Natural killer cell (primary cell): ENCODE measurements around the gene PKP2. TPM values are rescaled to one million over a fixed set of nuclear protein-coding genes. Genes with fewer than 3 reads are reported as not detected.

Source experiments
- ATAC-seq, 3 donors: fragments of 150-1000 bp in 2 of 3; fragments of 200-7000 bp in 1 of 3; cut with Tn5 transposase; 1 replicate in 1 of 3; 2 replicates in 2 of 3; pipeline ENCODE4 v1.10.0; 2021; ENCODE audit warnings: mild to moderate bottlenecking in 2 of 3, moderate library complexity in 2 of 3
- DNase-seq, 2 donors: peaks; one replicate each; pipeline versions ENCODE4 v3.0.0 to v3.0.0-alpha.2; 2013 to 2021; ENCODE audit warnings: mixed read lengths in 1 of 2
- H3K27ac ChIP-seq: one replicate; pipeline ENCODE4 v1.5.1; 2013; ENCODE audit warnings: mild to moderate bottlenecking, low read length
- H3K27me3 ChIP-seq: one replicate; pipeline ENCODE4 v1.6.1; 2013; ENCODE audit warnings: low read length; ENCODE audit not compliant: control insufficient read depth, insufficient read depth
- H3K36me3 ChIP-seq: one replicate; pipeline ENCODE4 v1.6.1; 2013; ENCODE audit warnings: low read length; ENCODE audit not compliant: control insufficient read depth, insufficient read depth
- H3K4me1 ChIP-seq: one replicate; pipeline ENCODE4 v1.6.1; 2013; ENCODE audit warnings: low read length; ENCODE audit not compliant: control insufficient read depth, insufficient read depth
- H3K4me3 ChIP-seq: one replicate; pipeline ENCODE4 v1.5.1; 2013; ENCODE audit warnings: low read length
- H3K9me3 ChIP-seq: one replicate; pipeline ENCODE4 v1.6.1; 2013; ENCODE audit warnings: low read length; ENCODE audit not compliant: control insufficient read depth, insufficient read depth
- H3K27ac Mint-ChIP-seq, 2 donors: one replicate each; pipeline ENCODE4 v1.8.0; 2022; ENCODE audit warnings: mild to moderate bottlenecking in 2 of 2, mixed read lengths in 2 of 2, moderate library complexity in 1 of 2
- H3K27me3 Mint-ChIP-seq, 2 donors: one replicate each; pipeline ENCODE4 v1.8.0; 2022; ENCODE audit warnings: low read depth in 2 of 2, mixed read lengths in 2 of 2
- H3K36me3 Mint-ChIP-seq: one replicate; pipeline ENCODE4 v1.8.0; 2022; ENCODE audit warnings: mixed read lengths
- H3K4me1 Mint-ChIP-seq, 2 donors: one replicate each; pipeline ENCODE4 v1.8.0; 2022; ENCODE audit warnings: mixed read lengths in 2 of 2
- H3K4me3 Mint-ChIP-seq: one replicate; pipeline ENCODE4 v1.8.0; 2022; ENCODE audit warnings: mild to moderate bottlenecking, moderate library complexity, mixed read lengths
- H3K9me3 Mint-ChIP-seq, 2 donors: one replicate each; pipeline ENCODE4 v1.8.0; 2022; ENCODE audit warnings: mixed read lengths in 2 of 2
- WGBS: methylation state at CpG from one replicate; pipeline ENCODE4 v1.1.7; 2013; ENCODE audit warnings: missing lambda C conversion rate; ENCODE audit not compliant: insufficient coverage; 5-methylcytosine and 5-hydroxymethylcytosine counted together
- intact Hi-C: fragments of 100-400 bp; cut with micrococcal nuclease; formaldehyde crosslinking; loops from one replicate; pipeline ENCODE4 v1.14.2; 2022
- total RNA-seq, 4 donors: library from RNA; stranded (reverse); fragments of 120-200 nt in 1 of 4; gene quantifications; one replicate each; pipeline versions ENCODE4 v1.2.3 to v1.2.4, GENCODE V29; 2013 to 2022
- TF ChIP-seq, protein P1 (sequence below): fragments of 200-600 bp; IDR thresholded peaks from one replicate; pipeline ENCODE4 v1.8.0; 2022; ENCODE audit warnings: antibody characterized with exemption

The PKP2 gene
- total RNA-seq, 3 donors from 2014 or later (not counting 1 experiment from before 2014, with no cell fraction given) = 0.16 to 1.8 (median 0.52) TPM

DNA sequence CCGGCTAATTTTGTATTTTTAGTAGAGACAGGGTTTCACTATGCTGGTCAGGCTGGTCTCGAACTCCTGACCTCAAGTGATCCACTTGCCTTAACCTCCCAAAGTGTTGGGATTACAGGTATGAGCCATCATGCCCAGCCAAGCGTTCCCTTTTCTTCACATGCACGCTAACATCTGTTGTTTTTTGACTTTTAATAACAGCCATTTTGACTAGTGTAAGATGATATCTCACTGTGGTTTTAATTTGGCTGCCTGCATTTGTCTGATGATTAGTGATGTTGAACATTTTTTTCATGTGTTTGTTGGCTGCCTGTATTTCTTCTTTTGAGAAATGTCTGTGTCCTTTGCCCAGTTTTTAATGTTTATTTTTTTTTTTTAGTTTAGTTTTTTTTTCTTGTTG lies 130.7 kb downstream of the PKP2 start:
- WGBS = 79% methylated on average over 4 of the region's 4 CpGs
- no peak overlapping the region for H3K27ac Mint-ChIP-seq
- H3K27me3 Mint-ChIP-seq = peaks cover 16 to 39% of the 10 kb centered on the region in 2 donors
- H3K4me1 ChIP-seq = peaks cover 3% of the 10 kb centered on the region
- ATAC-seq (no peak), DNase-seq (no peak)
- H3K36me3 Mint-ChIP-seq = no peaks in the 10 kb centered on the region
- H3K36me3 ChIP-seq = no peaks in the 10 kb centered on the region
- H3K9me3 ChIP-seq = no peaks in the 10 kb centered on the region
- no peak overlapping the region for H3K4me3 Mint-ChIP-seq
- no peaks in the 10 kb centered on the region for H3K4me1 Mint-ChIP-seq
- TF ChIP-seq, protein P1, sequence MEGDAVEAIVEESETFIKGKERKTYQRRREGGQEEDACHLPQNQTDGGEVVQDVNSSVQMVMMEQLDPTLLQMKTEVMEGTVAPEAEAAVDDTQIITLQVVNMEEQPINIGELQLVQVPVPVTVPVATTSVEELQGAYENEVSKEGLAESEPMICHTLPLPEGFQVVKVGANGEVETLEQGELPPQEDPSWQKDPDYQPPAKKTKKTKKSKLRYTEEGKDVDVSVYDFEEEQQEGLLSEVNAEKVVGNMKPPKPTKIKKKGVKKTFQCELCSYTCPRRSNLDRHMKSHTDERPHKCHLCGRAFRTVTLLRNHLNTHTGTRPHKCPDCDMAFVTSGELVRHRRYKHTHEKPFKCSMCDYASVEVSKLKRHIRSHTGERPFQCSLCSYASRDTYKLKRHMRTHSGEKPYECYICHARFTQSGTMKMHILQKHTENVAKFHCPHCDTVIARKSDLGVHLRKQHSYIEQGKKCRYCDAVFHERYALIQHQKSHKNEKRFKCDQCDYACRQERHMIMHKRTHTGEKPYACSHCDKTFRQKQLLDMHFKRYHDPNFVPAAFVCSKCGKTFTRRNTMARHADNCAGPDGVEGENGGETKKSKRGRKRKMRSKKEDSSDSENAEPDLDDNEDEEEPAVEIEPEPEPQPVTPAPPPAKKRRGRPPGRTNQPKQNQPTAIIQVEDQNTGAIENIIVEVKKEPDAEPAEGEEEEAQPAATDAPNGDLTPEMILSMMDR = no peak
- no peak overlapping the region for H3K4me3 ChIP-seq
- no peaks in the 10 kb centered on the region for H3K9me3 Mint-ChIP-seq
- intact Hi-C loops = no loop called here
- peaks cover 2% of the 10 kb centered on the region for H3K27me3 ChIP-seq
- no peak overlapping the region for H3K27ac ChIP-seq

DNA sequence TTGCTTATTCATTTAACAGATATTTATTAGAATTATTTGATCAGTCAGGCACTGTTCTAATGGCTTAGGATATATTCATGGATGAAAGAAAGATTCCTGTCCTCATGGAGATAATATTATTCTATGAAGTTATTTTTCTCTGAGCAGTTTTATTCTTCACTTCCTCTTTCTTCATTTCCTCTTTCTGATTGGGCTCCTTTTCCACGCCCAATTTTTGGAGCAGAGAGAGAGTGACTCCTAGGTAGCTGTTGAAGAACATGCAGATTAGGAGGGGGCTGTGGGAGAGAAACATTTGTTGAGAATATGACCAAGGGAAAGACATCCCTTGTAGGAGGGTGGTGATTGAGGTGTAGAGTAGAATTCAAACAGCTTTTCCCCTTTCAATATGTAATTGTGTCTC lies 134.9 kb downstream of the PKP2 start:
- H3K27ac Mint-ChIP-seq = no peak overlapping the region
- TF ChIP-seq, protein P1 = no peak
- Histone ChIP-seq H3K36me3 (no peaks in the 10 kb centered on the region), H3K27ac (no peak overlapping the region), H3K9me3 (no peaks in the 10 kb centered on the region), H3K4me3 (no peak overlapping the region), H3K27me3 (peaks cover 2% of the 10 kb centered on the region), H3K4me1 (peaks cover 3% of the 10 kb centered on the region)
- H3K36me3 Mint-ChIP-seq = no peaks in the 10 kb centered on the region
- no peaks in the 10 kb centered on the region for H3K9me3 Mint-ChIP-seq
- intact Hi-C loops = no loop called here
- 0% methylated on average over 1 of the region's 1 CpG for WGBS
- H3K27me3 Mint-ChIP-seq = peaks cover 3 to 23% of the 10 kb centered on the region in 2 donors
- ATAC-seq (no peak), DNase-seq (no peak)
- H3K4me3 Mint-ChIP-seq = no peak overlapping the region
- peaks cover 0 to under 1% of the 10 kb centered on the region in 2 donors for H3K4me1 Mint-ChIP-seq

DNA sequence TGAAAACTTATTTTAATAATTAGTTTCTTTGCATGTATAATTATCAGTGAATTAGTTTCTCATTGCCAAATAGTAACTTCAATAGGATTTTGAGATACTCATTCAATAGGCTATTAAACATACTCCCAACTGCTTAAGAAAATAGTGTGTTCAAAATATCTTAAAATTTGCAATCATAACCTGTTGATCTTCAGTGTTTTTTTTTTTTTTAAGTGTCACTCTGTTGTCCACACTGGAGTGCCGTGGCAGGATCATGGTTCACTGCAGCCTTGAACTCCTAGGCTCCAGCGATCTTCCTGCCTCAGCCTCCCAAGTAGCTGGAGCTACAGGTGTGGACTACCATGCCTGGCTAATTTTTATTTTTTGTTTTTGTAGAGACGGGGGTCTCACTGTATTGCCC lies 139.4 kb downstream of the PKP2 start:
- H3K9me3 ChIP-seq = no peaks in the 10 kb centered on the region
- intact Hi-C loops = no loop called here
- H3K27me3 ChIP-seq = peaks cover 2% of the 10 kb centered on the region
- H3K27me3 Mint-ChIP-seq = peaks cover 0 to 18% of the 10 kb centered on the region in 2 donors
- H3K36me3 ChIP-seq = peaks cover 7% of the 10 kb centered on the region
- H3K36me3 Mint-ChIP-seq = no peaks in the 10 kb centered on the region
- H3K27ac Mint-ChIP-seq = no peak overlapping the region
- no peak for DNase-seq
- TF ChIP-seq, protein P1 = no peak
- no peak for ATAC-seq
- H3K4me3 Mint-ChIP-seq = no peak overlapping the region
- peaks cover 17% of the 10 kb centered on the region for H3K4me1 ChIP-seq
- H3K4me3 ChIP-seq = no peak overlapping the region
- H3K9me3 Mint-ChIP-seq = no peaks in the 10 kb centered on the region
- H3K27ac ChIP-seq = no peak overlapping the region
- WGBS = 93% methylated on average over 3 of the region's 3 CpGs
- H3K4me1 Mint-ChIP-seq = peaks cover 16 to 17% of the 10 kb centered on the region in 2 donors

DNA sequence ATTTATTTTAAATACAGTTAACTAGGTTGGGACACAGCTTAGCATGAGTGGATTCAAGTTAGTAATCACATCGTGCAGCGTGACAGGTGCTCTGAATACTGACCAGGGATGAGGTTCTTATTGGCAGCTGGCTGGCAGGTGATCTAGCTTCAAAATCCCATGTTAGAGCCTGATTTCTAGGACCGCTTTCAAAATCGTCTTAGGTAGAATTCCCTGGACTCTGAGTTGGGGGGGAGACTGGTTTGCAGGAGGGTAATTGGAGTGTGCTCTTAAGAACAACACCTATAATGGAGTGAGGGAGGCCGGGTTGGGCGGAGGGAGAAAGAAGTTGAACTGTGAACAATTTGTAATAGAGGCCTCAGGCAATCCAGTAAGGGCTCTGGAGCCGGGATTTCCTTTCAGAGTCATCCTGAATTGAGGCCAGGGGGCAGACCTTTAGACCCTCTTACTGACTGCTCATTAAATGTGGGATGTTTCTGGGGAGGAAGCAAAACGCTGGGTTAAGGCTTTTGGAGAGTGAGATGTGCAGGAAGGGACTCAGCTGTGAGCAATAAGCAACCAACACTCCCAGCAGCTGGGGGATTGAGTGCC lies 140.0 kb downstream of the PKP2 start:
- 63% methylated on average over 8 of the region's 8 CpGs for WGBS
- no peaks in the 10 kb centered on the region for H3K9me3 Mint-ChIP-seq
- H3K27me3 Mint-ChIP-seq = peaks cover 0 to 12% of the 10 kb centered on the region in 2 donors
- DNase-seq = no peak
- peaks cover 13% of the 10 kb centered on the region for H3K36me3 ChIP-seq
- H3K4me3 Mint-ChIP-seq = peak overlapping the region; percentile 89
- no peak for ATAC-seq
- TF ChIP-seq, protein P1 = no peak
- peak overlapping the region; percentile 85 to 88 for H3K27ac Mint-ChIP-seq
- no peaks in the 10 kb centered on the region for H3K9me3 ChIP-seq
- H3K4me1 ChIP-seq = peaks cover 17% of the 10 kb centered on the region
- H3K36me3 Mint-ChIP-seq = no peaks in the 10 kb centered on the region
- peaks cover 16 to 17% of the 10 kb centered on the region in 2 donors for H3K4me1 Mint-ChIP-seq
- H3K27ac ChIP-seq = no peak overlapping the region
- intact Hi-C loops = loop anchor here (1.0 kb wide), 2 partner anchors 1266 to 1462 kb away; partner anchors contain the start of gene ALG10
- peak overlapping the region; percentile 85 for H3K4me3 ChIP-seq
- peaks cover 2% of the 10 kb centered on the region for H3K27me3 ChIP-seq
